ENCODE measurements around the gene LAMA4.

Gene LAMA4

GRCh38 chr6:112253841-112254816, at the start of gene LAMA4:
TSS of gene LAMA4 (minus strand) at chr6:112254567. CDS start at chr6:112254150, 417 bp downstream.
- TF ChIP-seq CTCF (IDR thresholded peaks at IDR 0.05): no peak

- TF ChIP-seq CTCF (IDR thresholded peaks at IDR 0.05): no peak
Observed at GRCh38 chr6:112302142-112302705, 47.9 kb upstream of the LAMA4 start.

GRCh38 chr6:112300896-112301295, 46.5 kb upstream of the LAMA4 start:
- TF ChIP-seq CTCF (IDR thresholded peaks at IDR 0.05): no peak

GRCh38 chr6:112298816-112299281, 44.5 kb upstream of the LAMA4 start:
- TF ChIP-seq CTCF (IDR thresholded peaks at IDR 0.05): no peak

- no peak for TF ChIP-seq CTCF (IDR thresholded peaks at IDR 0.05)
Observed at GRCh38 chr6:112298021-112298745, 43.8 kb upstream of the LAMA4 start.

- TF ChIP-seq CTCF (IDR thresholded peaks at IDR 0.05): no peak
Observed at GRCh38 chr6:112296694-112297093, 42.3 kb upstream of the LAMA4 start.

GRCh38 chr6:112296122-112296521, 41.8 kb upstream of the LAMA4 start:
- peak; percentile 27; the same call in 1 of the 2 replicates for TF ChIP-seq CTCF (IDR thresholded peaks at IDR 0.05)

All from LNCAP (cell line).